ENCODE data around the gene MBD3L4. TPM values are rescaled to one million over a fixed set of nuclear protein-coding genes. Genes with fewer than 3 reads are reported as not detected.

MBD3L4 gene
- total RNA-seq, 1 experiment from 2014 or later = not detected

DNA sequence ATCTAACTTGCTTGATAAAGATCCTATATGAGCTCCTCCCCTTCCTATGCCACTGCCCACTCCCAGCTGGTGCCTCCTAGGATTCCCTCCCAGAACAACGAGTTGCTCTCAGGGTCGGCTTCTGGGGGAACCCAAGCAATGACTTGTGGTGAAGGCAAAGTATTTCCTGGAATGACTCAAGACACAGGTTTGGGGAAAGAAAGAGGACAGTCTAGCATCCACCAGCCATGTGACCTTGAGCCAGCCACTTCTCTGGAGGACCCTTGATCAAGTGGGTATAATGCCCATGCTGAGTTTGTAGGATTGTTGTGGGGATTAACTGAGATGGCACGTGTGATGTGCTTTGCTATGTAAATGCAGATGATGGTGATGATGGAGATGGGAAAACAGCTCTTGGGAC, 51.7 kb downstream of the MBD3L4 start:
- Mint-ChIP-seq H3K4me3 (ENCODE audit: low read depth, unreplicated experiment) (no peak overlapping the region), H3K27me3 (ENCODE audit: unreplicated experiment) (peaks cover 30% of the 10 kb centered on the region), H3K27ac (ENCODE audit: unreplicated experiment) (no peak overlapping the region), H3K36me3 (ENCODE audit: insufficient read depth, unreplicated experiment) (no peaks in the 10 kb centered on the region), H3K9me3 (ENCODE audit: low read depth, unreplicated experiment) (peaks cover 4% of the 10 kb centered on the region), H3K4me1 (ENCODE audit: low read depth, unreplicated experiment) (no peaks in the 10 kb centered on the region)
- BruUV-seq (replicated peaks) = no TSS peak
- intact Hi-C loops (cut with micrococcal nuclease; ENCODE audit: unreplicated experiment) = no loop called here
- TF ChIP-seq CTCF (IDR thresholded peaks at IDR 0.05; ENCODE audit: unreplicated experiment) = no peak
- CTCF ChIA-PET = no interaction called here
- no peak for DNase-seq

DNA sequence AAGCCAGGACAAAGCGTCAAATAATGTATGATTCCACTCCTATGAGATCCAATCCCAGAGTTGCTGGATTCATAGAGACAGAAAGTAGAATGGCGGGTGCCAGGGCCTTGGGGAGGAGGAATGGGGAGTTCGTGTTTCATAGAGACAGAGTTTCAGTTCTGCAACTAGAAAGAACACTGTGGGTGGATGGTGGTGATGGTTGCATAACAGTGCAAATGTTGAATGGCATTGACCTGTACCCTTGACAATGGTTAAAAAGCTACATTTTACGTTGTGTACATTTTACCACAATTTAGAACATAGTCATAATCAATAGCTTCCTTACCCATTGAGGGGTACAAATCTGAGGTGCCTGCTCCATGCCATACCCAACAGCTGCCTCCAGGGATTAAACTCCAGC, 52.1 kb downstream of the MBD3L4 start:
- CTCF ChIA-PET = no interaction called here
- H3K9me3 Mint-ChIP-seq (ENCODE audit: low read depth, unreplicated experiment) = peaks cover 7% of the 10 kb centered on the region
- no peak for DNase-seq
- H3K4me3 Mint-ChIP-seq (ENCODE audit: low read depth, unreplicated experiment) = no peak overlapping the region
- no peak overlapping the region for H3K27ac Mint-ChIP-seq (ENCODE audit: unreplicated experiment)
- H3K27me3 Mint-ChIP-seq (ENCODE audit: unreplicated experiment) = peaks cover 34% of the 10 kb centered on the region
- intact Hi-C loops (cut with micrococcal nuclease; ENCODE audit: unreplicated experiment) = no loop called here
- no peaks in the 10 kb centered on the region for H3K4me1 Mint-ChIP-seq (ENCODE audit: low read depth, unreplicated experiment)
- BruUV-seq (replicated peaks) = no TSS peak
- TF ChIP-seq CTCF (IDR thresholded peaks at IDR 0.05; ENCODE audit: unreplicated experiment) = no peak
- H3K36me3 Mint-ChIP-seq (ENCODE audit: insufficient read depth, unreplicated experiment) = no peaks in the 10 kb centered on the region

Other genes starting within 250 kb of the MBD3L4 start
- not detected in 2 replicates for gene ADGRE1, start 152.6 kb downstream of the MBD3L4 start, total RNA-seq (2022)
- not detected in 2 replicates for gene MBD3L2B, start 18.7 kb downstream of the MBD3L4 start, total RNA-seq (2022)
- not detected in 2 replicates for gene MBD3L5, start 9.6 kb downstream of the MBD3L4 start, total RNA-seq (2022)
- not detected in 2 replicates for gene MBD3L2, start 9.1 kb upstream of the MBD3L4 start, total RNA-seq (2022)
- not detected in 2 replicates for gene MBD3L3, start 18.5 kb upstream of the MBD3L4 start, total RNA-seq (2022)
- gene ZNF557, start 29.5 kb upstream of the MBD3L4 start, total RNA-seq (2022) = 6.3 and 7.8 TPM in 2 replicates

All from Calu3 (cell line).